ENCODE data around the gene RAD9B. TPM values are rescaled to one million over a fixed set of nuclear protein-coding genes. Genes with fewer than 3 reads are reported as not detected.
A peak's percentile ranks its signal among the peaks of the same experiment; 100 is the strongest.
"Not testable (repeated sequence)": the region's sequence is repeated elsewhere in the genome, so short reads cannot be mapped to it uniquely, and the experiment has no call there.

Gene RAD9B
- polyA plus RNA-seq (2011; rRNA removed), result 0.07 and 0.26 TPM in 2 replicates
- polyA minus RNA-seq (2011; rRNA and poly(A)+ RNA removed), result 0.17 TPM in 1 of 2 replicates, not detected in the other

GRCh38 chr12:110501752-110502738, at the start of gene RAD9B, which contains the start of gene VPS29:
Gene RAD9B, plus strand, starts transcription at chr12:110502331. Its CDS starts 7 bp downstream, at chr12:110502338.
Gene VPS29, minus strand, starts transcription at chr12:110502111. Its CDS starts 60 bp downstream, at chr12:110502051.
- ChIA-PET CTCF (interaction anchor here (20.4 kb wide), 1 partner anchor 101 kb away, joined by 369 read pairs; no protein-coding TSS in a partner anchor), POLR2A (interaction anchor here (0.5 to 1.7 kb wide), 4 partner anchors 18 to 303 kb away, joined by 3 to 9 read pairs (median 6); partner anchors contain the start of genes FAM216A and GPN3)
- no peak for TF ChIP-seq CTCF (IDR thresholded peaks at IDR 0.05; ENCODE audit: low read depth, low read length)
- peak; percentile 95 for DNase-seq (ENCODE audit: low read depth, low spot score)
- Histone ChIP-seq H3K27me3 (ENCODE audit: control insufficient read depth, insufficient read depth, low read length) (no peaks in the 10 kb centered on the region), H3K4me3 (ENCODE audit: low read depth, low read length) (peak within 1 kb of the TSS; percentile 92), H3K27ac (ENCODE audit: low read depth, low read length) (peak within 1 kb of the TSS; percentile 77), H3K9me3 (ENCODE audit: control insufficient read depth, insufficient read depth, low read length) (no peaks in the 10 kb centered on the region; the same call in 1 of the 2 replicates)

GRCh38 chr12:110453569-110454296, 48.4 kb upstream of the RAD9B start:
- H3K27me3 ChIP-seq (ENCODE audit: control insufficient read depth, insufficient read depth, low read length), result no peaks in the 10 kb centered on the region
- H3K9me3 ChIP-seq (ENCODE audit: control insufficient read depth, insufficient read depth, low read length), result no peaks in the 10 kb centered on the region; the same call in 1 of the 2 replicates
- TF ChIP-seq CTCF (IDR thresholded peaks at IDR 0.05; ENCODE audit: low read depth, low read length), result no peak
- no peak overlapping the region for H3K4me3 ChIP-seq (ENCODE audit: low read depth, low read length)
- DNase-seq (ENCODE audit: low read depth, low spot score), result no peak
- ChIA-PET POLR2A (no interaction called here), CTCF (interaction anchor here (0.6 to 2.0 kb wide), 3 partner anchors 22 to 434 kb away, joined by 3 to 14 read pairs (median 4); no protein-coding TSS in a partner anchor)
- no peak overlapping the region for H3K27ac ChIP-seq (ENCODE audit: low read depth, low read length)

GRCh38 chr12:110458756-110459155, 43.4 kb upstream of the RAD9B start:
- CTCF ChIA-PET, result interaction anchor here (1.1 kb wide), 1 partner anchor 143 kb away, joined by 5 read pairs; no protein-coding TSS in a partner anchor
- H3K27ac ChIP-seq (ENCODE audit: low read depth, low read length), result no peak overlapping the region

GRCh38 chr12:110461189-110461588, 40.9 kb upstream of the RAD9B start:
- DNase-seq (ENCODE audit: low read depth, low spot score); H3K27me3 ChIP-seq (ENCODE audit: control insufficient read depth, insufficient read depth, low read length); H3K9me3 ChIP-seq (ENCODE audit: control insufficient read depth, insufficient read depth, low read length); H3K27ac ChIP-seq (ENCODE audit: low read depth, low read length); H3K4me3 ChIP-seq (ENCODE audit: low read depth, low read length); POLR2A ChIA-PET: not testable (repeated sequence)
- CTCF ChIA-PET, result interaction anchor here (1.4 kb wide), 1 partner anchor 11 kb away, joined by 8 read pairs; the partner anchor contains the start of gene ARPC3

More at GRCh38 chr12:110458756-110459155, 43.4 kb upstream of the RAD9B start:
- TF ChIP-seq CTCF (IDR thresholded peaks at IDR 0.05; ENCODE audit: low read depth, low read length), result no peak
- no peaks in the 10 kb centered on the region for H3K27me3 ChIP-seq (ENCODE audit: control insufficient read depth, insufficient read depth, low read length)
- DNase-seq (ENCODE audit: low read depth, low spot score), result no peak
- POLR2A ChIA-PET, result interaction anchor here (0.7 kb wide), 1 partner anchor 68 kb away, joined by 4 read pairs; no protein-coding TSS in a partner anchor
- H3K9me3 ChIP-seq (ENCODE audit: control insufficient read depth, insufficient read depth, low read length), result no peaks in the 10 kb centered on the region
- H3K4me3 ChIP-seq (ENCODE audit: low read depth, low read length), result no peak overlapping the region

- Histone ChIP-seq H3K4me3 (ENCODE audit: low read depth, low read length) (no peak overlapping the region), H3K9me3 (ENCODE audit: control insufficient read depth, insufficient read depth, low read length) (no peaks in the 10 kb centered on the region), H3K27ac (ENCODE audit: low read depth, low read length) (no peak overlapping the region), H3K27me3 (ENCODE audit: control insufficient read depth, insufficient read depth, low read length) (no peaks in the 10 kb centered on the region)
- no peak for DNase-seq (ENCODE audit: low read depth, low spot score)
- ChIA-PET CTCF (interaction anchor here (0.7 kb wide), 1 partner anchor 150 kb away, joined by 3 read pairs; no protein-coding TSS in a partner anchor), POLR2A (no interaction called here)
- TF ChIP-seq CTCF (IDR thresholded peaks at IDR 0.05; ENCODE audit: low read depth, low read length), result no peak
These were observed 37.1 kb upstream of the RAD9B start for GRCh38 chr12:110465024-110465423.

- CTCF ChIA-PET, result interaction anchor here (1.0 to 5.7 kb wide), 2 partner anchors 34 to 135 kb away, joined by 3 to 84 read pairs; no protein-coding TSS in a partner anchor
- POLR2A ChIA-PET; H3K27ac ChIP-seq (ENCODE audit: low read depth, low read length); H3K9me3 ChIP-seq (ENCODE audit: control insufficient read depth, insufficient read depth, low read length); DNase-seq (ENCODE audit: low read depth, low spot score); H3K27me3 ChIP-seq (ENCODE audit: control insufficient read depth, insufficient read depth, low read length); H3K4me3 ChIP-seq (ENCODE audit: low read depth, low read length): not testable (repeated sequence)
These were observed 36.4 kb upstream of the RAD9B start for GRCh38 chr12:110465765-110466164.
